Stimulated activated CD4-positive, alpha-beta T cell treated with anti-CD3 and anti-CD28 coated beads, Interleukin-4, amount 100 ng/mL, for 1 hour (primary cell): ENCODE results near the gene MEGF8.
"Not testable (repeated sequence)": the region's sequence is repeated elsewhere in the genome, so short reads cannot be mapped to it uniquely, and the experiment has no call there.

Experiments
- DNase-seq: peaks from one replicate; pipeline ENCODE4 v3.0.0-alpha.2; 2020

MEGF8 gene

DNA sequence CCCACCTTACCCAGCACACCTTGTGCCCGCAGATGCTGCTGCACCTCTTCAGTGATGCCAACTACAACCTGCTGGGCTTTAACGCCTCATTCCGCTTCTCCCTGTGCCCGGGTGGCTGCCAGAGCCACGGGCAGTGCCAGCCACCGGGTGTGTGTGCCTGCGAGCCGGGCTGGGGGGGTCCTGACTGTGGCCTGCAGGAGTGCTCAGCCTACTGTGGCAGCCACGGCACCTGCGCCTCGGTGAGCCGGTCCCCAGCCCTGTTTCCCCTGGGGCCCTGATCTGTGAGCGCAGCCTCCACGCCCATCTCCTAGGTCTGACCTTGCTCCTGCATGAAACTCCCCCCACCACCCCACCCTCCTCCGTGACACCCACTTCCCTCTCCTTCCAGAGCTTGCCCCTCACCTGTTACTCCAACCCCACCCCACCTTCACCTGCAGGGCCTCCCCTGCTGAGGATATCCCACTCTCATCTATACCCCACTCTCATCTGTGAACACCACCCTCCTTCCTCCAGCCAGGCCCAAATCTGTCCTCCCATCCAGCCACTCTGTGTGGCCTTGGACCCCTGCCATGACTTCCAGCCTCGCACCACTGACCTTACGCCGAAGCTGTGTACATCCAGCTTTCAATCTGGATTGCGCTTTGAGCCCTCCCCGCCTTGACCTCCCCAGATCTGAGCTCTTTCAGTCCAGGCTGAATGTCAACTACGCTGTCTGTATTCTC is 8.7 kb downstream of the MEGF8 start:
- DNase-seq, result no peak

DNA sequence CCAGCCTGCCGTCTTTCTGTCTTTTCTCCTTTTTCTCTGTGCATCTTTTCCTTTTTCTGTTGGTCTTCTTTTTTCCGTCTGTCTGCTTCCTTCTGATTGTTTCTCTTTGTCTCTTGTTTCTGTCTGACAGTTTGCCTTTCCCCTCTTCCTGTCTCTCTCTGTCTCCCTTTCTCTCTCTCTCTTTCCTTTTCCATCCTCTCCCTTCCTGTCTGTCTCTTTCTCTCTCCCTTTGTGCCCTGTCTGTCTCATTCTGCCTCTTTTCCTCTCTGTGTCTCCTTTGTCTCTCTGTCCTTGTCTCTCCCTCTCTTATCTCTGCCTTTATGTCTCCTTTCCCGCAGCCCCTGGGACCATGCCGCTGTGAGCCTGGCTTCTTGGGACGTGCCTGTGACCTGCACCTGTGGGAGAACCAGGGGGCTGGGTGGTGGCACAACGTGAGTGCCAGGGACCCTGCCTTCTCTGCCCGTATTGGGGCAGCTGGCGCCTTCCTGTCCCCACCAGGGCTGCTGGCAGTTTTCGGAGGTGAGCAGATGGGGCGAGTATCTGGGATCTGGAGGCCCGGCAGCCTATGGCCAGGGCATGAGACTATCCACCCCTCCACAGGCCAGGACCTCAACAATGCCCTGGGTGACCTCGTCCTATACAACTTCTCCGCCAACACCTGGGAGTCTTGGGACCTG is 9.4 kb downstream of the MEGF8 start:
- DNase-seq, result no peak

DNA sequence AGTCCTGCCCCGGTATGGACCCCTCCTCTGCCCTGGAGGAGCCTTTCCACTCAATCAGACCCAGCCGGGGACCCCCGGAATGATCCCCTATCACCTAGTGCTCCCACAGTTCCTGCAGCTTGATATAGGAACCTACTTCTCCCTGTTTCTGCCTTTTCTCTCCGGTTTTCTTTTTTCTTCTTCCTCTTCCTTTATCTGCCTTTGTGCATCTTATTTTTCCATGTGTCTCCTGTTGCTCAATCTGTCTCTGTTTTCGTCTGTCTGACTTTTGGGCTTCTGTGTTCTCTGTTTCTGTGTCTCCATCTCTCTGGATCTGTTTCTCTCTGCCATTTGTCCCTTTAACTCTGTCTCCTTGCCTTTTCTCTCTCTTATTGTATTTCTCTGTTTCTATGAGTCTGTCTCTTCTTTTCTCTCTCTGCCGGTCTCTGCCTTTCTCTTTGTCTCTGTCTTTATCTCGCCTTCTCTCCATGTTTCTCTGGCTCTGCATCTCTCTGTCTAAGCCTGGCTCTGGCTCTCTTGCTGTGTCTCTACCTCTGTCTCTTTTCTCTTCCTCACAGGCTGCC is 10.0 kb downstream of the MEGF8 start:
- DNase-seq, result no peak

DNA sequence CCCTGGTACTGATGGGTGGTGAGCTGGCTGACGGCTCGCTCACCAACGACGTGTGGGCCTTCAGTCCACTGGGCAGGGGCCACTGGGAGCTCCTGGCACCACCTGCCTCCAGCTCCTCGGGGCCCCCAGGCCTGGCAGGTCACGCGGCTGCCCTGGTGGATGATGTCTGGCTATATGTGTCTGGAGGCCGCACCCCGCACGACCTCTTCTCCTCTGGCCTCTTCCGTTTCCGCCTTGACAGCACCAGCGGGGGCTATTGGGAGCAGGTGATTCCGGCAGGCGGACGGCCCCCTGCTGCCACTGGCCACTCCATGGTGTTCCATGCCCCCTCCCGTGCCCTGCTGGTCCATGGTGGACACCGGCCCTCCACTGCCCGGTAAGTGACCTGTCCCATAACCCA is 10.5 kb downstream of the MEGF8 start:
- no peak for DNase-seq

DNA sequence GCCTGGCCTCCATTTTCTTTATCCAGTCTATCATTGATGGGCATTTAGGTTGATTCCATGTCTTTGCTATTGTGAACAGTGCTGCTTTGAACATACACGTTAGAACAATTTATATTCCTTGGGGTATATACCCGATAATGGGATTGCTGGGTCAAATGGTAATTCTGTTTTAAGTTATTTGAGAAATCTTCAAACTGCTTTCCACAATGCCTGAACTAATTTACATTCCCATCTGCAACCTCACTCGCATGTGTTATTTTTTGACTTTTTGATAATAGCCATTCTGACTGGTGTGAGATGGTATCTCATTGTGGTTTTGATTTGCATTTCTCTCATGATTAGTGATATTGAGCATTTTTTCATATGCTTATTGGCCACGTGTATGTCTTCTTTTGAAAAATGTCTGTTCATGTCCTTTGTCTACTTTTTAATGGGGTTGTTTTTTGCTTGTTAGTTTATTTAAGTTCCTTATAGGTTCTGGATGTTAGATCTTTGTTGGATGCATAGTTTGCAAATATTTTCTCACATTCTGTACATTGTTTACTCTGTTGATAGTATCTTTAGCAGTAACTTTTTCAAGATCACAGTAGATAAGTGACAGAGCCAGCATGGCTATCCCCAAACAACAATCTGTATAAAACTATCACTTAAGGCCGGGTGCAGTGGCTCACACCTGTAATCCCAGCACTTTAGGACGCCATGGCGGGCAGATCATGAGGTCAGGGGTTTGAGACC is 13.9 kb downstream of the MEGF8 start:
- not testable (repeated sequence) for DNase-seq

DNA sequence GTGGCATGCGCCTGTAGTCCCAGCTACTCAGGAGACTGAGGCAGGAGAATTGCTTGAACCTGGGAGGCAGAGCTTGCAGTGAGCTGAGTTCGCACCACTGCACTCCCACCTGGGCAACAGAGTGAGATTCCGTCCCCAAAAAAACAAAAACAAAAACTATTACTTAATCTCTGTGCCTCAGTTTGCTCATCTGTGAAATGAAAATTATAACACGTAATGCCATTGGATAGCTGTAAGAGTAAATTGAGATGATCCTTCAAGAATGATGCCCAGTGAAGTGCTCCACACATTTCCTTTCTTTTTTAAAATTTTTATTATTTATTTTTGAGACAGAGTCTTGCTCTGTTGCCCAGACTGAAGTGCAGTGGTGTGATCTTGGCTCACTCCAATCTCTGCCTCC is 14.5 kb downstream of the MEGF8 start:
- DNase-seq, result not testable (repeated sequence)

DNA sequence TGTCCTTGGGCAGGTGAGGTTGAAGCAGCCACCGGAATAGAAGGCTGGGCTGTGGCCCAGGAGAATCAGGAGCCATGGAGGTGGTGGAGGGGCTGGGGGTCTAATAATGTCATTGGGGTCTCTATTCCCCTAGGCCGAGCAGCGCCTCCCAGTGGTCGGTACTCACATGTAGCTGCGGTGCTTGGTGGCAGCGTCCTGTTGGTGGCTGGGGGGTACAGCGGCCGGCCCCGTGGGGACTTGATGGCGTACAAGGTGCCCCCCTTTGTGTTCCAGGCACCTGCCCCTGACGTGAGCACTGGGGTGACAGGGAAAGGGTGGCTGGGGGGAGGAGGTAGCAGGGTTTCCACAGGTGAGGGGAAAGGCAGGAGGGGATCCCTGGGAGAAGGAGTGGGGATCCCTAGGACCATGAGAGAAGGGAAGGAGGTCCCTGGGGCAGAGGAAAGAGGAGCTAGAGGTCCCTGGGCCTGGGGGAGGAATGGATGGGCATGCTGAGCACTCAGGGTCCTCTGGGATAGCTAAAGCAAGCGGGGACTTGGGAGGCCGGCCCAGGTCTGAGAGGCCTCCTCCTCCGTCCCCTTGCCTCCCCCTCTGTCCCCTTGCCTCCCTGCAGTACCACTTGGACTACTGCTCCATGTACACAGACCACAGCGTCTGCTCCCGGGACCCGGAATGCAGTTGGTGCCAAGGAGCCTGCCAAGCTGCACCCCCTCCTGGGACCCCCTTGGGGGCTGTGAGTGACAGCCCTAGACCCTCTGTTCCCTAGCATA is 18.1 kb downstream of the MEGF8 start:
- no peak for DNase-seq

DNA sequence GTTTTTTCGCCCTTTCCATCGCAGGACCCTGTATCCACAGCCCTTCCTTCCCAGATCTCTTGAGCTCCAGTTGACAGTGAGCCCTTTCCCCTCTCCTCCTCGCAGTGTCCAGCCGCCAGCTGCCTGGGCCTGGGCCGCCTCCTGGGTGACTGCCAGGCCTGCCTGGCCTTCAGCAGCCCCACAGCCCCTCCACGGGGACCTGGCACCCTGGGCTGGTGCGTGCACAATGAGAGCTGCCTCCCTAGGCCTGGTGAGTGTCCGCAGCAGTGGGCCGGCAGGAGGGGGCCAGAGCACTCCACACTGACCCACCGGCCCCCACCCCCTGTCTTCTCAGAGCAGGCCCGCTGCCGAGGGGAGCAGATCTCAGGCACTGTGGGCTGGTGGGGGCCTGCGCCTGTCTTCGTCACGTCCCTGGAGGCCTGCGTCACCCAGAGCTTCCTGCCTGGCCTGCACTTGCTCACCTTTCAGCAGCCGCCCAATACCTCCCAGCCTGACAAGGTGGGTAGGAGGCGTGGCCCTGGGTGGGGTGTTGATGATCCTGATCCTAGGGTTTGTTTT is 19.0 kb downstream of the MEGF8 start:
- no peak for DNase-seq

DNA sequence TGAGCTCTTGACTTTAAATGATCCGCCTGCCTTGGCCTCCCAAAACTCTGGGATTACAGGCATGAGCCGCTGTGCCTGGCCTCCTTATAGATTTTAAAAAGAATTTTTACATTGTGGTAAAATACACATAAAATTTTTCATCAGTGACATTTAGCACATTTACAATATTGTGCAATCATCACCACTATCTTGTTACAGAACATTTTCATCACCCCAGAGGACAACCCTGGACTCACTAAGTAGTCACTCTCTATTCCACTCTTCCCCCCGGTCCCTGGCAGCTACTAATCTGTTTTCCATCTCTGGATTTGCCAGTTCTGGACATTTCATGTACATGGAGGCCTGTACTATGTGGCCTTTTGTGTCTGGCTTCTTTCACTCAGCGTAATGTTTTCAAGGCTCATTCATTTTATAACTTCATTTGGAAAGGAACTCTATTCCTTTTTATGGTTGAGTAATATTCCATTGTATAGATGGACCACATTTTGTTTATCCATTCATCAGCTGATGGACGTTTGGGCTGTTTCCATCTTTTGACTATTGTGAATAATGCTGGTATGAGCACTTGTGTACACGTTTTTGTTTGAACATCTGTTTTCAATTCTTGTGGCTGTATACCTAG is 19.9 kb downstream of the MEGF8 start:
- no peak for DNase-seq

DNA sequence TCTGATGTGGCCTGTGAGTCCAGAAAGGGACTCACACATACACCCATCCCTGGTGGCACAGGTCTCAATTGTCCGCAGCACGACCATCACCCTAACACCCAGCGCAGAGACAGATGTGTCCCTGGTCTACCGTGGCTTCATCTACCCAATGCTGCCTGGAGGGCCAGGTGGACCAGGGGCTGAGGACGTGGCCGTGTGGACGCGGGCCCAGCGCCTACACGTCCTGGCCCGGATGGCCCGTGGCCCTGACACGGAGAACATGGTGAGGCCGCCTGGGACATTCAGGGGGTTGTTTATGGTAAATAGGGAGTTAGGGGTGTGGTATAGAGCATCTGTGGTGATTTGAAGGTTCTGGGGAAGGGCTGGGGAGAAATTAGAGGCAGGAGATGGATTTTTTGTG is 22.8 kb downstream of the MEGF8 start:
- no peak for DNase-seq

DNA sequence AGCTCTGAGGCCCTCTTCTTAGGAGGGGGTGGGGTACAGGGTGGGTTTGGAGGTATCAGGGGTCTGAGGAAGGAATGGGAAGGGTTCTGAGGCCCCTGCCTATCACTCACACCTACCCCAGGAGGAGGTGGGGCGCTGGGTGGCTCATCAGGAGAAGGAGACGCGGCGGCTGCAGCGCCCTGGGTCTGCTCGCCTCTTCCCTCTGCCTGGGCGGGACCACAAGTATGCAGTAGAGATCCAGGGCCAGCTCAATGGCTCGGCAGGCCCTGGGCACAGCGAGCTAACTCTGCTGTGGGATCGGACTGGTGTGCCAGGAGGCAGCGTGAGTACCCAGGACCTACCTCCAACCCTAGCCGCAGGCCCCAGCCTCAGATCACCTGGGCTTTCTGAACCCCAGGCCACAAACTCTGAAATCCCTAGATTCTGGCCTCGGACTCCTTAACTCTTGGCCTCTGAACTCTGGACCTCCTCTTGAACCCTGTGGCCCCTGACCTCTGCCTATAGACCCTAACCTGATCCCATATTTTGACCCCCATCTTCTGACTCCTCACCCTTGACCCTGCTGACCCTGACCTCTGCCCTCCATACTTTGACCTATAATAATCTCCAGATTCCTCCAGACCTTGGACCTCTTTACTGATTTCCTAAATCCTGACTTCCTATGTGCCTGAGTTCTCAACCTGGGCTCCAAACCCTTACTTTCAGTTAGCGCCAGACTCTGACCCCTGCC is 24.1 kb downstream of the MEGF8 start:
- DNase-seq, result no peak

DNA sequence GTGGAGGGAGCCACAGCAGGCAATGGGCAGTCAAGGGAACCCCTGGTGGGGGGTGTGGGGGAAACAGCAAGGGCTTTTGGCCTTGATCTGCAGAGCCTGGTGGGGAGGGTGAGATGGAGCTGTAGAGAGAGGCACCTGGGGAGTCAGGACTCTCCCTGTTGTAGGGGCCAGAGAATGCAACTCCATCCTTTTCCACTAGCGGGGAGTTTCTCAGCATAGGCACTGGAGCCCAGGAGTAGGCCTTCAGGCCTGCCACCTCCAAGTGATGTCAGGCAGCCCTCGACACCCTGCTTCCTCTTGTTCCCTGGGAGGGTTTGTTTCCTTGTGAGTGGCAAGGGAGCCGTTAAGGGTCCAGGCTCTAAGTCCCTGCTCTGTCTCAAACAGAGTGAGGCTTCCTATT is 25.0 kb downstream of the MEGF8 start:
- DNase-seq, result no peak

DNA sequence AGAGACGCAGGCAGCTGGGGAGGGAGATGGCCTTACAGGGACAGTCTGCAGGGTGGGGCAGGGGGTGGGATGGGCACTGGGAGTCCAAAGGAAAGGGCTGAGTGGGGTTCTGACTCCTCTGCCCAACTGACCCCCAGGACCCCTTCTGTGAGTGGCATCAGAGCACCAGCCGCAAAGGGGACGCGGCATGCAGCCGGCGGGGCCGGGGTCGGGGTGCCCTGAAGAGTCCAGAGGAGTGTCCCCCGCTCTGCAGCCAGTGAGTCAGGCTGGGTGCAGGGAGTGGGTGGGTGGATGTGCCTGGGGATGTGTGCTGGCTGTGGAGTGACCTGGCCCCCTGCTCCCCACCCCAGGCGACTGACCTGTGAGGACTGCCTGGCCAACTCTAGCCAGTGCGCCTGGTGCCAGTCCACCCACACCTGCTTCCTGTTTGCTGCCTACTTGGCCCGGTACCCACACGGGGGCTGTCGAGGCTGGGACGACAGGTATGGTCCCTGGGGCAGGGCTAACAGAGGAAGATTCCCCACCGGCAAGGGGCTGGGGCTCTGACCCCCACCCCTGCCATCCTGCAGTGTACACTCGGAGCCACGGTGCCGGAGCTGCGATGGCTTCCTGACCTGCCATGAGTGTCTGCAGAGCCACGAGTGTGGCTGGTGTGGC is 25.8 kb downstream of the MEGF8 start:
- DNase-seq, result no peak

DNA sequence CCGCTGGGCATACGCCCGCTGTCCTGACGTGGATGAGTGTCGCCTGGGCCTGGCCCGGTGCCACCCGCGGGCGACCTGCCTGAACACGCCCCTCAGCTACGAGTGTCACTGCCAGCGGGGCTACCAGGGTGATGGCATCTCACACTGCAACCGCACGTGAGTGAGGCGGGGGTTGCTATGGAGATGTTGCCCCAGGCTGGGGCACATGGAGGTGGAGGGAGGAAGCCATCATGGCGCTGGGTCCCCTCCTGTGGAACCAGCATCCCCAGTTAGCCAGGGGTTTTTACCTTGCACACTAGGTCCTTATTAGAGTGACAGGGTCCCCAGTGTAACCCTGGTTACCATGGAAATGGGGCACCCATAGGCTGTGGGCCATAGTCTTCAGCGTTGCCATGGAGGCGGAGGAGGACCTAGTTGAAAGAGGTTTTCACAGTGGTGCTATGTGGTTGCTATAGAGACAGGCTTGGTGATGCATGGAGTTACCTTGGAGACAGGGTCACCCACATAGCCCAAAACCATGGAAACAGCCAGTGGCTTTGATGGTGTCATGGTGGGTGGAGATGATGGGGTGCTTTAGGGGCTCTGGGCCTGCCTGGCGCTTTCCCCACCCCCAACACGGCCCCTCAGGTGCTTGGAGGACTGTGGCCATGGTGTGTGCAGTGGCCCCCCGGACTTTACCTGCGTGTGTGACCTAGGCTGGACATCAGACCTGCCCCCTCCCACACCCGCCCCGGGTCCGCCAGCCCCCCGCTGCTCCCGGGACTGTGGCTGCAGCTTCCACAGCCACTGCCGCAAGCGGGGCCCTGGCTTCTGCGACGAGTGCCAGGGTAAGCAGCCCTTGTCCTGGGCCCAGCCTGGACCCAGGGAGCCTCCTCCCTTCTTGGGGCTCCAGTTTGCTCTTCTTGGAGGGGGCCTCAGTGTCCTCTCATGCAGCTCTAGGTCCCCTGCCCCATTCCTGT is 27.1 kb downstream of the MEGF8 start:
- DNase-seq, result no peak

DNA sequence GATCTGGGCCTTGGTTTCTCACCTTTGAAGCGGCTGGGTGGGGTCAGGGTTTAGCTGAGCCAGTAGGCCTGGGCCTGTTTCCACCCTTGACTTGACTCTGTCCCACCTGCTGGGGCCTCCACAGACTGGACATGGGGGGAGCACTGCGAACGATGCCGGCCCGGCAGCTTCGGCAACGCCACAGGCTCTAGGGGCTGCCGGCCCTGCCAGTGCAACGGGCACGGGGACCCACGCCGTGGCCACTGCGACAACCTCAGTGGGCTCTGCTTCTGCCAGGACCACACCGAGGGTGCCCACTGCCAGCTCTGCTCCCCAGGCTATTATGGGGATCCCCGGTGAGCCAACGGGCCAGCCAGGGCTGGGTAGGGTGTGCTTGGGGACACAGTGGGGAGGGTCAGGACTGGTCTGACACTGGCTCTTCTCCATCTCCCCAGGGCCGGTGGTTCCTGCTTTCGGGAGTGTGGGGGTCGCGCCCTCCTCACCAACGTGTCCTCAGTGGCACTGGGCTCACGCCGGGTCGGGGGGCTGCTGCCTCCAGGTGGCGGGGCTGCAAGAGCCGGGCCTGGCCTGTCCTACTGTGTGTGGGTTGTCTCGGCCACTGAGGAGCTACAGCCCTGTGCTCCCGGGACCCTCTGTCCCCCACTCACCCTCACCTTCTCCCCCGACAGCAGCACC is 28.0 kb downstream of the MEGF8 start:
- no peak for DNase-seq

DNA sequence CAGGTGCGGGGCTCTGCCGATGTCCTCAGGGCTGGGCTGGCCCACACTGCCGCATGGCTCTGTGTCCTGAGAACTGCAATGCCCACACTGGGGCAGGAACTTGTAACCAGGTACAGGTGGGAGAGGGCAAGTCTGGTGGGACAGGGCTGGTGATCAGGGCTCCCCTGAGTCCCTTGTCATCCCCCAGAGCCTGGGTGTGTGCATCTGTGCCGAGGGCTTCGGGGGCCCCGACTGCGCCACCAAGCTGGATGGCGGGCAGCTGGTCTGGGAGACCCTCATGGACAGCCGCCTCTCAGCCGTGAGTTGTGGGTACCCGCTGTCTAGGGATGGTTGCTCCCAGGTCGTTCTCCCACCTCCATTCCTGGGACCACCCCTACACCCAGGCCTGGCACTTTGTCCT is 30.5 kb downstream of the MEGF8 start:
- DNase-seq, result no peak

DNA sequence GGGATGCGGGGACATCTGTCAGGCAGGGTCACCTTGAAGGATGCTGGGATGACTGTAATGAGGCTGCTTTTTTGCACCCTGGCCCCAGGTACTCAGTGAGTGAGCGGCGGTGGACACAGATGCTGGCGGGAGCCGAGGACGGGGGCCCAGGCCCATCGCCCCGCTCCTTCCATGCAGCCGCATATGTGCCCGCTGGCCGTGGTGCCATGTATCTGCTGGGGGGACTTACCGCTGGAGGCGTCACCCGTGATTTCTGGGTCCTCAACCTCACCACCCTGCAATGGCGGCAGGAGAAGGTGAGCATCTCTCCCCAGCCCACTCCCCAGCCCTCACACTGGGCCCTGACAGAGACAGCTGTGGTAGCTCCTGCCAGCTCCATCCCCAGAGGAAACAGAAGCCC is 31.3 kb downstream of the MEGF8 start:
- no peak for DNase-seq

DNA sequence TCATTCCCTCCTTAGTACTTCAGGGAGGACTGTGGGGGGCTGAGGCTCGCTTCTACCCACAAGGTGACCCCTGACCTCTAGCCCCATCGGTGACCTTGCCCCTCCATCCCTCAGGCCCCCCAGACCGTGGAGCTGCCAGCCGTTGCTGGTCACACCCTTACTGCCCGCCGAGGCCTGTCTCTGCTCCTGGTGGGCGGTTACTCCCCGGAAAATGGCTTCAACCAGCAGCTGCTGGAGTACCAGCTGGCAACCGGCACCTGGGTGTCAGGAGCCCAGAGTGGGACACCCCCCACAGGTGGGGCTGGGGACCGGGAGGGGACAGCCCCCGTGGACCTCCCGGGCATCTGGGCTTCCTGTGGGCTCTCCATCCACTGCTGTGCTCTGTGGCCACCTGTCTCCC is 31.9 kb downstream of the MEGF8 start:
- no peak for DNase-seq
